ENCODE results near the gene IMP3.

DNA sequence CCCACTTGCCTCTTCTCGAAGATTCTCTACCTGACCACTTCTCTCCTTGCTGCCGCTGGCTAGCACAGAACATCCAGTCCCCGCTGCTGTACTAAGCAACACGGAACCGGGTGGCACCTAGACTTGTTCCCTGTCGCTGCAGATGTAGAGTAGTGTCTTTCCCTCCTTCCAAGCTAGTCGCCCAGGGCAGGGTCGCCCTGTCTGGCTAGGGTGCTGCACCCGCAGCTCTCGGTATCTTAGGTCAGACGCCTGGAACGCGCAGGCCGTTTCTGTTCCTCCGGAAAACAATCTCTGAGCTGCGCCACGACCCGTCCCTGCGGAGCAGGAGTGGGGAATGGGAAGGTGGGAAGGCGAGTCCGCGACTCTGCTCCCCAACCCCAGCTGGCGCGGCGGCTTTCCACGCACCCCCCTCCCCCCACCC, 6.9 kb upstream of the IMP3 start:
- TF ChIP-seq SUZ12 (IDR thresholded peaks at IDR 0.05; ENCODE audit: extremely low read depth, insufficient read depth, insufficient read length) (no peak), ZNF274 (IDR thresholded peaks at IDR 0.05; ENCODE audit: low read depth, low read length) (no peak)

Data from NT2/D1 (cell line).